B cell (primary cell): Measurements from ENCODE around the gene FAIM. TPM values are rescaled to one million over a fixed set of nuclear protein-coding genes. Genes with fewer than 3 reads are reported as not detected.

Source experiments
- ATAC-seq: fragments of 200-7000 bp; cut with Tn5 transposase; one replicate; pipeline ENCODE4 v1.10.0; 2021; ENCODE audit warnings: low read depth, mild to moderate bottlenecking, moderate number of reproducible peaks, moderate library complexity
- CTCF ChIA-PET: fragments of 350-600 bp; sonication (Branson Sonifier 250); formaldehyde crosslinking; loops from one replicate; lab custom pipeline; 2021; ENCODE audit warnings: antibody characterized with exemption, inconsistent platforms; lab: Charles Lee
- POLR2A ChIA-PET: fragments of 350-600 bp; sonication (Branson Sonifier 250); formaldehyde crosslinking; loops from one replicate; lab custom pipeline; 2021; ENCODE audit warnings: antibody characterized with exemption; lab: Charles Lee
- DNase-seq: peaks from one replicate; pipeline ENCODE4 v3.0.0; 2013
- H2AFZ ChIP-seq: 2 replicates; pipeline ENCODE4 v1.6.1; 2012; ENCODE audit warnings: mild to moderate bottlenecking, low read depth, low read length; ENCODE audit not compliant: insufficient read depth, poor library complexity, severe bottlenecking
- H3K27ac ChIP-seq, 2 donors: 1 replicate in 1 of 2; 2 replicates in 1 of 2; pipeline ENCODE4 v1.5.1; 2012 to 2013; ENCODE audit warnings: low read length in 2 of 2, mild to moderate bottlenecking in 2 of 2, moderate library complexity in 1 of 2
- H3K27me3 ChIP-seq, 4 experiments: fragments of 200-600 bp in 1 of 4; sonication (generic) in 1 of 4; replicated peaks in 1 of 4; 1 replicate in 2 of 4; 2 replicates in 2 of 4; pipeline versions ENCODE4 v1.6.1 to v1.7.0; 2013 to 2016; ENCODE audit warnings: low read length in 3 of 4, mild to moderate bottlenecking in 2 of 4, mixed read lengths in 1 of 4, moderate library complexity in 1 of 4; ENCODE audit not compliant: insufficient read depth in 4 of 4, control insufficient read depth in 3 of 4; ENCODE audit errors: control extremely low read depth in 1 of 4
- H3K36me3 ChIP-seq, 2 experiments: replicated peaks in 1 of 2; 1 replicate in 1 of 2; 2 replicates in 1 of 2; pipeline versions ENCODE4 v1.6.1 to v1.7.1; 2013; ENCODE audit warnings: low read length in 1 of 2; ENCODE audit not compliant: insufficient read depth in 2 of 2, control insufficient read depth in 1 of 2; ENCODE audit errors: control extremely low read depth in 1 of 2, extremely low read depth in 1 of 2
- H3K4me1 ChIP-seq, 2 donors: fragments of 200-600 bp in 1 of 2; sonication (generic) in 1 of 2; 1 replicate in 1 of 2; 2 replicates in 1 of 2; pipeline versions ENCODE4 v1.5.1 to v1.6.1; 2013 to 2017; ENCODE audit warnings: low read length in 2 of 2; ENCODE audit not compliant: control insufficient read depth in 2 of 2, insufficient read depth in 2 of 2
- H3K4me2 ChIP-seq: replicated peaks from 2 replicates; pipeline ENCODE3; 2012; ENCODE audit warnings: mild to moderate bottlenecking, low read depth, low read length; ENCODE audit not compliant: poor library complexity, severe bottlenecking
- H3K4me3 ChIP-seq, 5 experiments: fragments of 200-600 bp in 1 of 5; sonication (generic) in 1 of 5; 1 replicate in 3 of 5; 2 replicates in 2 of 5; pipeline versions ENCODE4 v1.5.1 to v1.7.0; 2011 to 2016; ENCODE audit warnings: low read length in 4 of 5, mild to moderate bottlenecking in 4 of 5, low read depth in 2 of 5, control low read depth in 1 of 5, moderate library complexity in 1 of 5; ENCODE audit not compliant: insufficient read depth in 1 of 5; ENCODE audit errors: control extremely low read depth in 1 of 5, extremely low read depth in 1 of 5
- H3K79me2 ChIP-seq: fragments of 200-600 bp; sonication (generic); one replicate; pipeline ENCODE4 v1.6.0; 2016; ENCODE audit warnings: low read length; ENCODE audit not compliant: control insufficient read depth, insufficient read depth
- H3K9ac ChIP-seq: fragments of 200-600 bp; sonication (generic); 2 replicates; pipeline ENCODE4 v1.6.1; 2017; ENCODE audit warnings: mild to moderate bottlenecking, low read length, moderate library complexity
- H3K9me3 ChIP-seq, 3 donors: one replicate each; pipeline versions ENCODE4 v1.6.1 to v1.7.1; 2013; ENCODE audit warnings: low read length in 2 of 3; ENCODE audit not compliant: control insufficient read depth in 2 of 3, insufficient read depth in 1 of 3; ENCODE audit errors: control extremely low read depth in 1 of 3
- H4K20me1 ChIP-seq: 2 replicates; pipeline ENCODE4 v1.6.0; 2012; ENCODE audit warnings: mild to moderate bottlenecking, low read length; ENCODE audit not compliant: insufficient read depth, control insufficient read depth, poor library complexity, severe bottlenecking
- H3K27ac Mint-ChIP-seq: one replicate; pipeline ENCODE4 v1.8.0; 2021; ENCODE audit warnings: mixed read lengths
- H3K27me3 Mint-ChIP-seq: one replicate; pipeline ENCODE4 v1.8.0; 2021; ENCODE audit warnings: mixed read lengths
- H3K4me1 Mint-ChIP-seq: one replicate; pipeline ENCODE4 v1.8.0; 2021; ENCODE audit warnings: mixed read lengths
- H3K4me3 Mint-ChIP-seq: one replicate; pipeline ENCODE4 v1.8.0; 2021; ENCODE audit warnings: mixed read lengths
- H3K9me3 Mint-ChIP-seq: one replicate; pipeline ENCODE4 v1.8.0; 2022; ENCODE audit warnings: mixed read lengths; ENCODE audit not compliant: insufficient read depth
- EZH2 ChIP-seq: IDR thresholded peaks from 2 replicates; pipeline ENCODE4 v1.6.1; 2012; ENCODE audit warnings: borderline replicate concordance, low read depth, mild to moderate bottlenecking, moderate library complexity, low read length; ENCODE audit not compliant: insufficient read depth, poor library complexity, severe bottlenecking
- WGBS: methylation state at CpG from one replicate; pipeline ENCODE4 v1.1.5; 2013; ENCODE audit warnings: missing lambda C conversion rate; ENCODE audit not compliant: insufficient coverage; 5-methylcytosine and 5-hydroxymethylcytosine counted together
- intact Hi-C: fragments of 100-400 bp; cut with micrococcal nuclease; formaldehyde crosslinking; loops from one replicate; pipeline ENCODE4 v1.10.0; 2022
- polyA plus RNA-seq: library from polyadenylated mRNA; depleted of rRNA; stranded (reverse); fragments of >200 nt; gene quantifications from 2 replicates; pipeline ENCODE4 v1.2.3, GENCODE V29; 2012
- total RNA-seq, 2 donors: library from RNA; stranded (reverse); fragments of 120-200 nt in 1 of 2; gene quantifications; 1 replicate in 1 of 2; 2 replicates in 1 of 2; pipeline versions ENCODE4 v1.2.3 to v1.2.4, GENCODE V29; 2013 to 2022
- TF ChIP-seq, protein P1 (sequence below): fragments of 200-600 bp; IDR thresholded peaks from one replicate; pipeline ENCODE4 v1.8.0; 2022; ENCODE audit warnings: antibody characterized with exemption, mild to moderate bottlenecking

Gene FAIM
- total and polyA plus RNA-seq, 2 donors (not counting 1 experiment from before 2014, with no cell fraction given), result 2.3 to 16.3 TPM

DNA sequence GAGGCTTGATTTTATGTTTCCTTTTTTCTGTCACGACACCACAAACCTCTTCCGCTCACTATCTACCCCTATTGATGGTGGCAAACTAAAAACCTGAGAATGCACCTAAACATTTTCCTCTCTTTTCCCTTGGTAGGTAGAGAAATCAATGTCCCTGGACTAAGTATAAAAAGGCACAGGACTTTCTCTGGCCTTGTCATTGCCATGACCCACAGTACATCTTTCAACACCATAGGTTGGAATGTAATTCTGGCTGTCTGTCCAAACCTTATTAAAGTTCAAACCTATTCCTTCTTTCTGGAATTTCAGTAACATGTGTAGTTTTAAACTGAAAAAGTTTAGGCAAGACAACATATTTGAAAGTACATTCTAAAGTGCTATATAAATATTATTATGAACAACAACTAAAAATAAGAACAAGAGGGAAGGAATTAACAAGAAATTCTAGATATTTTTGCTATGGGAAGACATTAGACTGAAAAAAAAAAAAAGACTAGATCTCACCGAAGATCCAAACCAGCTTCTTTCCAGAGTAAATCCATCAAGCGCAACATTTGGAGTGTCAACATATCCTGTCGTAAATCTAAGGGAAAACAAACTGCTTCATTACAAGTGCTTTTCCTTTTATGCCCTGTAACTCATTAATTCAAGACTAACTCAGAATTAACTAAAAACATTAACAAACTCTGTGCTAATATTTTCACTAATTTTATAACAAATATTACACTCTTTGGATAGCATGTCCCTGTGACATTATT, 73.1 kb downstream of the FAIM start:
- Histone ChIP-seq H3K79me2 (no peaks in the 10 kb centered on the region), H3K9ac (no peak overlapping the region), H3K4me3 (no peak overlapping the region), H3K36me3 (peaks cover 2 to 5% of the 10 kb centered on the region in 2 experiments), H3K27ac (no peak overlapping the region), H2AFZ (no peak overlapping the region), H3K4me2 (no peak overlapping the region), H4K20me1 (no peaks in the 10 kb centered on the region), H3K9me3 (peaks cover 0 to 10% (median 0%) of the 10 kb centered on the region in 3 donors), H3K27me3 (no peaks in the 10 kb centered on the region), H3K4me1 (peaks cover 2 to 6% of the 10 kb centered on the region in 2 donors)
- Mint-ChIP-seq H3K27ac (no peak overlapping the region), H3K4me3 (no peak overlapping the region), H3K9me3 (no peaks in the 10 kb centered on the region), H3K27me3 (no peaks in the 10 kb centered on the region), H3K4me1 (peaks cover 9% of the 10 kb centered on the region)
- ChIA-PET CTCF (no interaction called here), POLR2A (no interaction called here)
- ATAC-seq (no peak), DNase-seq (no peak)
- no peak for TF ChIP-seq EZH2
- intact Hi-C loops, result loop anchor here (10.0 kb wide), 1 partner anchor 67 kb away; no protein-coding TSS in a partner anchor
- WGBS, result 93% methylated on average over 2 of the region's 5 CpGs

GRCh38 chr3:138682648-138683047, 74.1 kb downstream of the FAIM start:
- H3K27me3 ChIP-seq, result no peaks in the 10 kb centered on the region
- H3K9ac ChIP-seq, result no peak overlapping the region
- no peak overlapping the region for H3K4me2 ChIP-seq
- H3K79me2 ChIP-seq, result no peaks in the 10 kb centered on the region
- Mint-ChIP-seq H3K27me3 (no peaks in the 10 kb centered on the region), H3K4me1 (peaks cover 19% of the 10 kb centered on the region), H3K27ac (no peak overlapping the region), H3K4me3 (no peak overlapping the region), H3K9me3 (no peaks in the 10 kb centered on the region)
- intact Hi-C loops, result loop anchor here (10.0 kb wide), 1 partner anchor 68 kb away; no protein-coding TSS in a partner anchor
- peaks cover 2 to 3% of the 10 kb centered on the region in 2 experiments for H3K36me3 ChIP-seq
- no peak for ATAC-seq
- peaks cover 12 to 15% of the 10 kb centered on the region in 2 donors for H3K4me1 ChIP-seq
- ChIA-PET CTCF (interaction anchor here (1.1 kb wide), 1 partner anchor 233 kb away, joined by 5 read pairs; no protein-coding TSS in a partner anchor), POLR2A (no interaction called here)
- no peak overlapping the region for H3K27ac ChIP-seq
- H3K4me3 ChIP-seq, result no peak overlapping the region
- H3K9me3 ChIP-seq, result peaks cover 0 to 4% (median 0%) of the 10 kb centered on the region in 3 donors
- DNase-seq, result no peak
- H2AFZ ChIP-seq, result no peak overlapping the region
- TF ChIP-seq EZH2, result no peak
- TF ChIP-seq, protein P1, sequence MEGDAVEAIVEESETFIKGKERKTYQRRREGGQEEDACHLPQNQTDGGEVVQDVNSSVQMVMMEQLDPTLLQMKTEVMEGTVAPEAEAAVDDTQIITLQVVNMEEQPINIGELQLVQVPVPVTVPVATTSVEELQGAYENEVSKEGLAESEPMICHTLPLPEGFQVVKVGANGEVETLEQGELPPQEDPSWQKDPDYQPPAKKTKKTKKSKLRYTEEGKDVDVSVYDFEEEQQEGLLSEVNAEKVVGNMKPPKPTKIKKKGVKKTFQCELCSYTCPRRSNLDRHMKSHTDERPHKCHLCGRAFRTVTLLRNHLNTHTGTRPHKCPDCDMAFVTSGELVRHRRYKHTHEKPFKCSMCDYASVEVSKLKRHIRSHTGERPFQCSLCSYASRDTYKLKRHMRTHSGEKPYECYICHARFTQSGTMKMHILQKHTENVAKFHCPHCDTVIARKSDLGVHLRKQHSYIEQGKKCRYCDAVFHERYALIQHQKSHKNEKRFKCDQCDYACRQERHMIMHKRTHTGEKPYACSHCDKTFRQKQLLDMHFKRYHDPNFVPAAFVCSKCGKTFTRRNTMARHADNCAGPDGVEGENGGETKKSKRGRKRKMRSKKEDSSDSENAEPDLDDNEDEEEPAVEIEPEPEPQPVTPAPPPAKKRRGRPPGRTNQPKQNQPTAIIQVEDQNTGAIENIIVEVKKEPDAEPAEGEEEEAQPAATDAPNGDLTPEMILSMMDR, result no peak
- no peaks in the 10 kb centered on the region for H4K20me1 ChIP-seq

Other genes starting within 250 kb of the FAIM start
- gene ESYT3, start 174.2 kb upstream of the FAIM start, total RNA-seq, result not detected in 2 replicates
- gene ESYT3, start 174.2 kb upstream of the FAIM start, polyA plus RNA-seq, result not detected in 2 replicates
- 9.6 and 11.6 TPM in 2 replicates for gene CEP70, start 14.5 kb upstream of the FAIM start, total RNA-seq
- gene CEP70, start 14.5 kb upstream of the FAIM start, polyA plus RNA-seq, result 1.00 and 1.9 TPM in 2 replicates
- 29.4 and 35.1 TPM in 2 replicates for gene PIK3CB, start 226.2 kb downstream of the FAIM start, total RNA-seq
- 3.6 and 6.3 TPM in 2 replicates for gene PIK3CB, start 226.2 kb downstream of the FAIM start, polyA plus RNA-seq